Measurements from ENCODE around the gene NFX1.
"Not testable (repeated sequence)": the region's sequence is repeated elsewhere in the genome, so short reads cannot be mapped to it uniquely, and the experiment has no call there.

NFX1 gene

DNA sequence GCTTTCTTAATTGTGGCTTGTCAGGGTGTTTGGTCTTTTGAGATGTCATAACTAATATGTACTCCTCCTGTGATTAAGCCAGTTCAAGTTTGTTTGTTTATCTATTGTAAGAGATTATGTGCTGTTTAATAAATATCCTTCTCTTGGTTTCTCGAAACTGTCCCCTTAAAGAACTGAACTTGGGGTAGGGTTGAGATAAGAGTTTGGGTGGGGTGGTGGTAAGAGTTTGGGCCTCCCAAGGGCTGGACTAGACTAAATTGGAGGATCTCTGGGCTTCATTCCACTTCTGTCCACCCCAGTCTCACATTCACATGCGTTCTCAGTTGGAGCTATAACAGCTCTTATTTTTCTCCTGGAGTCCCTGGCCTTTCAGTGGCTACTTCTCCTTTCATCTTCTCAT is 73.8 kb downstream of the NFX1 start:
- DNase-seq (ENCODE audit: low spot score) = no peak

DNA sequence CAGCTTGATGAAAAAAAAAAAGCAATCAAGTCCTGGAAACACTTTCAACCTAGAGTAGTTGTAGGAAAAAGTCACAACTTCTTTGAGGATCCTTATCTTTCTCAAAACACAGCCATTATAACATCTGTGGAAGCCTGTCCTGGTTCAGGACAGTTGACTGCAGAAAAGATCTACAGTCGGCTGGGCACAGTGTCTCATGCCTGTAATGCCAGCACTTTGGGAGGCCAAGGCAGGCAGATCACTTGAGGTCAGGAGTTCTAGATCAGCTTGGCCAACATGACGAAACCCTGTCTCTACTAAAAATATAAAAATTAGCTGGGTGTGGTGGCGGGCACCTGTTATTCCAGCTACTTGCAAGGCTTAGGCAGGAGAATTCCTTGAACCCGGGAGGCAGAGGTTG is 74.5 kb downstream of the NFX1 start:
- not testable (repeated sequence) for DNase-seq (ENCODE audit: low spot score)

DNA sequence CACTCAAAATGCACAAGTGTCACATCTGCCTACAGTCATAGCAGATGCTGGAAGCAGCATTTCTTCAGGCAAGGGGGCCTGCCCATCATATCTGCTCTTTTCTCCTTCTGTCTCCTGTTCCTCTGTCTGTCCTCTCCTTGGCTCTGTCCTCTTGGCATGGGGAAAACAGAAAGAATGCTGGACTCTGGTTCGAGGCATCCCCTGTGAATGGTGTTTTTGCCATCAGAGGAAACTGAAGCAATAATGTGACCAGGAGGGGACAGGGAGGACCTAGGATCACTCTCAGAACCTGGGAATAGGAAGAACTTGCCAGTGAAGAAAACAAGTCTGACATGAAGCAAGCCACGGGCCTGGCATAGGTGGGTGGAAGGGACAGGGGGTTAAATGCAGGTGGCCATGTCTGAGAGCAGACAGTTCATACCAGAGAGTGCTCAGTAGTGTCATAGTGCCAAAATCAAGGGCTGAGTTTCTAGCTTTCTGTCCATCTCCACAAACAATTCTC is 76.7 kb downstream of the NFX1 start:
- no peak for DNase-seq (ENCODE audit: low spot score)

DNA sequence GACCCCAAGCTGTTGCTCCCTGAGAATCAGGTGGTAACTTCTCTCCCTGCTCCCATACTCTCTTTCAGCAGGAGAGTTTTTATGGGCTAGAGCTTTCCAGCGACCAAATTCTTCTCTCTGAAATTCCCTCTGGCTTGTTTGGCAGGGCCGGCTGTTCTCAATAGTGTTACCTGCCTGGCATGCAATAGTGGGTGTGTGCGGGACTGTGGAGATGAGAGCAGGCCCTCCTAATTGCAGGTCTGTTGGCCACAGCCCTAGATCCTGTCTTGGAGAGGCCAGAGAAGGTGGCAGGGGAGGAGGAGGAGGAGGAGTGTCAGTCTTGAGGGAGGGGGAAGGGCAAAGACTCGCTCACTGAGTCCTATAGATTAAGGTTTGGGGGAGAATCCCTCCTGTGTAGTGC is 82.6 kb downstream of the NFX1 start:
- DNase-seq (ENCODE audit: low spot score) = no peak

DNA sequence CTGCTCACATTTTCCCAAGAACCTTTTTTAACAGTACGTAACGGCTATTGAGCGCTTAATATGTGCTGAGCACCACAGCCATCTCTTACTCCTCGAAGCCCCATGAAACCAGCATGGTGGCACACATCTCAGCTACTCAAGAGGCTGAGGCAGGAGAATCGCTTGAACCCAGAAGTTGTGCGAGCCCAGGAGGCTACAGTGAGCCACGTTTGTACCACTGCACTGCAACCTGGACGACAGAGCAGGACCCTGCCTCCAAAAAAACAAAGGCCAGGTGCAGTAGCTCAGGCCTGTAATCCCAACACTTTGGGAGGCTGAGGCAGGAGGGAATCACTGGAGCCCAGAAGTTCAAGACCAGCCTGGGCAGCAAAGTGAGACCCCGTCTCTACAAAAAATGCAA is 83.9 kb downstream of the NFX1 start:
- no peak for DNase-seq (ENCODE audit: low spot score)

DNA sequence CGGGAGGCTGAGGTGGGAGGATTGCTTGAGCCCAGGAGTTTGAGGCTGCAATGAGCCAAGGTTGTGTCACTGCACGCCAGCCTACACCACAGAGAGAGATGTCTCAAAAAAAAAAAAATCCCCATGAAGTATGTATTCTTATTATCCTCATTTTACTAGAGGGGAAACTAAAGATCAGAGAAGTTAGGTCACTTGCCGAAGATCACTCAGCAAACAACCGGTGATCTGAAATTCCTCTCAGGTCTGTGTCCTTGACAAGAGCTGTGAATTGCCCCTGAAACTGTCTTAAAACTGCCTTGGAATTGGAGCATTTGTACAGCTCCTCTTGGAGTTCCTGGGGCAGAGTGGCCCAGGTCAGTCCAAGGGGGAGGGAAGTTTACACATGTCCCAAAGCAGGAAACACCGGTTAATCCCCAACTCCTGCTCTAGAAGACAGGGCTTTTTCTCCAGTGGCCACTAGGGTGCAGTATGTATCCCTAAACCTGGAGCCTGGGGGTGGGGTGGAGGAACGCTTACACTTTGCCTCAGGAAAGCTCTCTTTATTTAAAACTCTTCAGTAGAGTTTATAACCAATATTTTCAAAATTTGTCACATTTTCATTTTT is 84.4 kb downstream of the NFX1 start:
- peak; percentile 79 for DNase-seq (ENCODE audit: low spot score)

DNA sequence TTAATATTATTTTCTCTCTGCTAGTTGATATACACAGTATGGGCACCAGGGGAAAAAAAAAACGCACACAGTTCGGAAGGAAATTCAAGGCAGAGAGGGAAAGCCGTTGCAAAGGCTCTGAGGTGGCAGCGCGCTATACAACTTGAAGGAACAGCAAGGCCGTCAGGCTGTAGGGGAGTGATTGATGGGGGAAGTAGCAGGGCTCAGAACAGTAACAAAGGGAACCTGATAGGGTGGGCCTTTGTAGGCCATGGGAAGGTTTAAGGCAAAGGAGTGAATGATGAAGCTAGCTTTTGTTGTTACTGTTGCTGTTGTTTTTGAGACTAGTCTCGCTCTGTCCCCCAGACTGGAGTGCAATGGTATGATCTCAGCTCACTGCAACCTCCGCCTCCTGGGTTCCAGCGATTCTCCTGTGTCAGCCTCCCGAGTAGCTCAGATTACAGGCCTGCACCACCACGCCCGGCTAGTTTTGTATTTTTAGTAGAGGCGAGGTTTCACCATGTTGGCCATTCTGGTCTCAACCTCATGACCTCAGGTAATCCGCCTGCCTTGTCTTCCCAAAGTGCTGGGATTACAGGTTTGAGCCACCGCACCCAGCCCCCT is 85.0 kb downstream of the NFX1 start:
- DNase-seq (ENCODE audit: low spot score) = no peak

DNA sequence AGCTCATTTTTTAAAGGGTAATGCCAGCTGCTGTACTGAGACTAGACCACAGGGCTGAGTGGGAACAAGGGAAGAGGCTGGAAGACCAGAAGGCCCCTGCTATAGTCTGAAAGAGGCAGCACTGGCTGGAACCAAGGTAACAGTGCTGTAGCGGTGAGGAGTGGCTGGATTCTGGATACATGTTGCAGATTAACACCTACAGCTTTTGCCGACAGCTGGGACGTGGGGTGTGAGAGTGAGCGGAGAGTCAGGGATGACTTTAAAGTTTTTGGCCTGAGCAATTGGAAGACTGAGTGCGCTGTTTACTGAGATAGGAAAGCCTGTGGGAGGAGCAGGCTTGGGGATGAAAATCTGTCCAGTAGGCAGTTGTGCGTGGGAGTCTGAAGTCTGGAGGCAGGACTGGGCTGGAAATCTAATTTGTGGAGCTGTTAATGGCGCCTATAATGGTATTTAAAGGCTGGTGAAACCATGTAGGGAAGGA is 85.6 kb downstream of the NFX1 start:
- no peak for DNase-seq (ENCODE audit: low spot score)

DNA sequence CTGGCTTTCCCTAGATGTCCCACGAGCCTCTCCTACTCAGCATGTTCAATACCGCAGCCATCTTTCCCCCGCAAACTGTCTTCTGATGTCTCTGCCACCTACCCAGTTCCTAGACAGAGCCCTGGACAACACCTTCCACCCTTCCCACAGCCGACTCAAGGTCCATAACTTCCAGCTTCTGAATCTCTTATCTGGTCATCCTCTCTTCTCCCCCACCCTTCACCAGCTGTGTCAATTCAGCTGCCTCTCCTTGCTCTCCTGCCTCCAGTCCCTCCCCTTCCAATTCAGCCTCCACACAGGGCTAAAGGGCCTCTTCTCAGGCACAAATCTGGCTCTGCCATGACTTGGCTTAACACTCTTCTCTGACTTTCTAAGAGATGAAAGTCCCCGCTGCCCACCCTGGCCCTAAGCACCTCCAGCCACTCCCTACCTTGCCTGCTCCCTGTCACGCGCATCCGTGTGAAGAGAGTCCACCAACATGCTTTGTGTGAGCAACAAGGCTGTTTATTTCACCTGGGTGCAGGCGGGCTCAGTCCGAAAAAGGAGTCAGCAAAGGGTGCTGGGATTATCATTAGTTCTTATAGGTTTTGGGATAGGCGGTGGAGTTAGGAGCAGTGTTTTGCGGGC is 86.9 kb downstream of the NFX1 start:
- no peak for DNase-seq (ENCODE audit: low spot score)

DNA sequence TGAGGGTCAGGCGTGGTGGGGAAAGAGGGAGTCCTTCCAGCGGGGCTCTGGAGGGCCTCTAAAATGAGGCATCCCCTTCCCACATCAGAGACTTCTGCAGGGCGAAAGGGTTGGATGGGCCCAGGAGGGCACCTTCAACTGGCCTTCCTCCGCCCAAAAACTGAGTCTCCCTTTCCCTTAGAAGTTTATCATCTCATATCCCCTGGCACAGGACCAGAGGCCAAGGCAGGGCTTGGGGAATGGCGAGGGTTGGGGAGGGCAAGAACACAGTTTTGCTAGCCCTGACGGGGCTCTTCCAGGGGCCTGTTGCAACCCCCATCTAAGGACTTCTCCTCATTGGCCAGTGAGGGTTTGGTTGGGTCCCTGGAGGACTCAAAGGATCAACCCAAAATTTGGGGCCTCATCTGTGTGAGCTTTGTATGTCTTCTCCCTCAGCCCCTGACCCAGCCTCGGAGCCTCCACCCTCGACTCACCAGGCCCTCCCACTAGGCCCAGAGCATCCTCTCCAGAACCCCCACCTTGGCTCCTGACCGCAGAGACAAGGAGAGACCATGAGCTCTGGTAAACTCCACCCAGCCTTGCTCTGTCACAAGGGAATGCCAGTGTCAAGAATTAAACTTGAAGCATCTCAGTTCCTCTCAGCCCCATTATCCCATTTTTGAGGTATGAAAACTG is 87.9 kb downstream of the NFX1 start:
- no peak for DNase-seq (ENCODE audit: low spot score)

DNA sequence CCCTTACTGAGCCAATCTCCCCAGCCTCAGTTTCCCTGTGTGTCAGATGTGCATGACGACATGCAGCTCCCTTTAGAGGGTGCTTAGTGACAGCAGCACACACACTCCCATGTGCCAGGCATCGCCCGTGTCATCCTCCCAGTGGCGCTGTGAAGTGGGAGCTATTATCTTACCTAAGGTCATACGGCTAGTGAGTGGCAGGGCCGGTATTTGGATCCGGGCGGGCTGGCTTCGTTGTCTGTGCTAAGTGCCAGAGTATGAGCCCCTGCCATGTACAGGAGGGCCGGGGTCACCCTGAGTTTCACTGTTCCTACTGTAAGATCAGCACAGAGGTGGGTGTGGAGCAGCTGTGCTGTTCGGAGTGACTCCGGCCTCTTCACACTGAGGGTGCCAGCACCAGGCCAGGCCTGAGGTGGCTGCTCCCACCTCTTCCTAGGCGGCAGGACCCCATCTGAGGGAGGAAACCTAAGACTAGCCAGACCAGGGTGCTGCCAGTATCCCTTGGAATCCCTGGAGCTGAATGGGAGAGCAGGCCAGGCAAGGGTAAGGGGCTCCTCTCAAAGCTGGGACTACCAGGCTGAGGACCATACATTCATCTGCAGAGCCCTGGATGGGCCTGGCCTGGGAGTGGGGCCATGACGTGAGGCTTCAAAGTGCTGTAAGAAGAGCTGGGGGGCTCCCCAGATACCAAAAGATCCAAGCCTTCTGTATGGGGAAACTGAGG is 89.5 kb downstream of the NFX1 start:
- DNase-seq (ENCODE audit: low spot score) = no peak

DNA sequence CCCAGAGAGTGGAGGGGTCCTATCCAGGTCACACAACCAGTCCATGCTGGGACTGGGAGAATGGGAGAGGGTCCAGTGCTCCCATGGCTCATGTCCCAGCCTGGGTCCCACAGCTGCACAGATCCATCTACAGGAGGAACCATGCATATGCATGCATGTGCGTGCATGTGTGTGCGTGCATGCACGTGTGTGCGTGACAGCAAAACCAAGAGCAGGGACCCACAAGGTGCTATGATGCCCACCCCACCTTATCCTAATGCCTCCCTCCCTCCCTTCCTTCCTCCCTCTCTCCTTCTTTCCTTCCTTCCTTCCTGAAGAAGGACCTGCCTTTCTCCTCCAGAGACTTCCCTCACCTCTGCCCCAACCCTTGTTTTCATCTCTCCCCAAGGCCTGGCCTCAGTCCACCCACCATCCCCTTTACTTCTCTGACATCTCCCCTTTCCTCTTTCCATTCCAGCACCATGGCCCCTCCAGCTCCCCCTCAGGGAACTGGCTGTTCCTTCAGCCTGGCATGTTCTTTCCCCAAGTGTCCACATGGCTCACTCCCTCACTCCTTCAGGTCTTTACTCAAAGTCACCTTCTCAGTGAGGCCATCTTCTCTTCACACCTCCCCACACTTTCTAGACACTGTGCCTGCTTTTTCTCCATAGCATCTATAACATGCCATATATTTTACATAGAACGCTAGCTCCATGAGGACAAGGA is 90.2 kb downstream of the NFX1 start:
- DNase-seq (ENCODE audit: low spot score) = no peak

DNA sequence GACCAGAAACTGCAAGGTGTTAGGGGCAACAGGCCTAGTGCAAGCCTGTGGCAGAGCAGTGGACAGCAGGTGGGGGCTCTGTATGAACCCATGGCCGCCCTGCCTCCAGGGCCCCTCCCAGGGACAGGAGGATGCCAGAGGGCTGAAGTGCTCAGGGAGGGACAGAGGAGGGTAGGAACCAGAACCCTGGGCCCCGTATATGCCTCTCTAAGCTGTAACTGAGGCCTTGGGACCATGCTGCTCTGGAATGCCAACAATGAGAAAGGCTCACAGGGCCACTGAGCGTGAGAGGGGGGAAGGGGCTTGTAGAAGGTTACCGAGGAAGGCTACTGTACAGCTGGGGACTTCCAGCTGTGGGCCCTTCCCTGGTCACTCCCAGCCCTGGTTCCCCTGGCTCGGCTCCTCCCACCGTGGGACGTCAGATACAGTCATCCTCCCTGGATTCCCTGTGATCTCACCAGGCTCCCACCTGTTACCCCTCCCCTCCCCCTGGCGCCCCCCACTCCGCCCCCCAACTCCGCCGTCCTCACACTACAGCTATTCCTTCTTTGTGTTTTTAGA is 91.0 kb downstream of the NFX1 start:
- DNase-seq (ENCODE audit: low spot score) = no peak

DNA sequence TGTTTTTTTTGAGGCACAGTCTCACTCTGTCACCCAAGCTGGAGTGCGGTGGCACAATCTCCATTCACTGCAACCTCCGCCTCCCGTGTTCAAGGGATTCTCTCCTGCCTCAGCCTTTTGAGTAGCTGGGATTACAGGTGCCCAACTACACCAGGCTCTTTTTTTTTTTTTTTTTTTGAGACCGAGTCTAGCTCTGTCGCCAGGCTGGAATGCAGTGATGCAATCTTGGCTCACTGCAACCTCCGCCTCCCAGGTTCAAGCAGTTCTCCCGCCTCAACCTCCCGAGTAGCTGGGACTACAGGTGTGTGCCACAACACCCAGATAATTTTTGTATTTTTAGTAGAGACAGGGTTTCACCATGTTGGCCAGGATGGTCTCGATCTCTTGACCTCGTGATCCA is 92.1 kb downstream of the NFX1 start:
- DNase-seq (ENCODE audit: low spot score) = not testable (repeated sequence)

DNA sequence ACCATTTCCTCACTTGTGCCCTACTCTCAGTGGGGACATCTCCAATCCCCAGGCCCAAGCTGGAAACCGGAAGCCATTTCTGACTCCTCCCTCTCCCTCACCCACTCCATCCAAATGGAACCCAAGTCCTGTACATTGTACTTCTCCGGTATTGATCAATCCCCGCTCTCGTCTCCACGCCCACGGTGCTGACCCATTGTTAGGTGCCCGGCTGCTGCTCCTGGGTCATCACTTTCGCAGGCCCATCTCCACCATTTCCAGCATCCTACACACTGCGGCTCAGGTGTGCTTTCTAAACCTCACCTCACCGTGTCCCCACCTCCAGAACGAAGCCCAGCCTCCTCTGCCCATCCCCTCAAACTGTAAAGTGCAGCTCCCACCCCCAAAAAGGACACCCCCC is 93.1 kb downstream of the NFX1 start:
- DNase-seq (ENCODE audit: low spot score) = not testable (repeated sequence)

DNA sequence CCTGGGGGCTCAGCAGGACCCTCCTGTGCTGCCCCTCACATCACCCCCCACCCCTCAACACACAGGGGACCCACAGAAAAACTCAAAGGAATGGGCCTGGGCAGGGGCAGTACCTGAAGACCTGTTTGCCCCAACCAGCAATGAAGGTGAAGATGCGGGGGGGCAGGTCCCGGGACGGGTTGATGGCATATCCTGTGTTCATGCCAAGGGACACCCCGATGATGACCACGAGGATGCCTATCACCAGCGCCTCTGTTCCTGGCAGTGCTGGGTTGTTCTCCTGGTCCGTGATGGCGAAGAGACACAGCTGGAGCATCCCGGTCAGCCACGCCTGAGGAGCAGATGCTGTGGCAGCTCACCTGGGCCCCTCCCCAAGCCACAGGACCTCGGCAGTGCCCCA is 95.2 kb downstream of the NFX1 start:
- DNase-seq (ENCODE audit: low spot score) = not testable (repeated sequence)

DNA sequence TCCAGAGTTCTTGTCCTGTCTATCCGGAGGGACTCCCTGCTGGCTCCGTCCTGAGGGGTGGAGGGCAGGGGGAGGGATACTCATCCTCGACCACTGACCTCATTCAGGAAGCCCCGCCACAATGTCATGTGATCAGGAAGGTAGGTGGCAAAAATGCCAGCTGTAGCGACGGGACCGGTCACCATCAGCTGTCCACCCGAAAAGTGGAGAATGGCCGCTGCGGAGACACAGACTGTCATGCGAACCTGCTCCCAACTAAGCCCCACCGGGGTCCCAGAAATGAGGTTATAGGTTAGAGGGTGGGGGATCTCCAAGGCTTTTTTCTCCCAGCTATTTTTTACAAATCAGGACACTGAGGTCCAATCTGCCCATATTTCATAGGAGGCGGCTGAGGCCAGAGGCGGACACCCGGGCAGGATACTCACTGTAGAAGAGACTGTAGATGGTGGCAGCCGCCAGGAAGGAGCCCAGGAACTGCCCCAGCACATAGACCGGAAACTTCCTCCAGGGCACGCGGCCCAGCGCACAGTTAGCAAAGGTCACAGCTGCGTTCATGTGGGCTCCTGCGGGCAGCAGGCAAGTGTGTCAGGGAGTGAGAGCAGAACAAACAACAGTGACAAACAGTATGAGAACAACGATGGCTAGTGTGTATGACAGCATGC is 95.8 kb downstream of the NFX1 start:
- not testable (repeated sequence) for DNase-seq (ENCODE audit: low spot score)

DNA sequence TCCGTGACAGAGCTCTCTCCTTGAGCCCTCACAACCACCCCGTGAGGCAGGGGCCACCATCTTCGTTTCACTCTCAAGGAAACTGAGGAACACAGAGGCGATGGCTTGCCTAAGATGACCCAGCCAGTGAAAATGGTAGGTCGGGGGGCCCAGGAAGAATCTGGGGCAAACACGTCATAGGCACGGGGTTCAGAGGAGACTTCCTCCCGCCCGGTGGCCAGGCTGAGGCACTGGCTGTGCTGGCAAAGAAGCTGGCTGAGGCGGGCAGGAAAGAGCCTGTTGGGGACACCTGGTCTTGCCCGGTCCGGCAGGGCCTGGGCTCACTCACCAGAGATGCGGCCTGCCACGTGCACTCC is 96.3 kb downstream of the NFX1 start:
- DNase-seq (ENCODE audit: low spot score) = not testable (repeated sequence)

DNA sequence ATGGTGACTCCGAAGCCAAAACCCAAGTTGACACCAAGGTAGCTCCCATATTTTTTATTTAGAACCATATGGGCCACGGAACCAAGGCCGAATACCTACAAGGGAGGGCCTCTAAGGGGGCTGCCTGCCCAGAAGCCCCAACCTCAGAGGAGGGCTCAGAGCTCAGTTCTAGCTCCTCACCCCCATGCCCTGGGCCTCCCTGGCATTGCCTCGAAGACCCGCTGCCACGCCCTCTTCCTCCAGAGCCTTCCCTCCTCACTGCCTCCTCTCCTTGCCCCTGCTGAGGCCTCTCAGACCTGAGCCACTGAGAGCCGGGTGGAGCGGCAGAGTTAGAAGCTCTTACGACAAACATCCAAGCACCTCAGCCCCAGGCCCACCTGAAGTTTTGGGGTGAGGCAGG is 96.7 kb downstream of the NFX1 start:
- DNase-seq (ENCODE audit: low spot score) = not testable (repeated sequence)

DNA sequence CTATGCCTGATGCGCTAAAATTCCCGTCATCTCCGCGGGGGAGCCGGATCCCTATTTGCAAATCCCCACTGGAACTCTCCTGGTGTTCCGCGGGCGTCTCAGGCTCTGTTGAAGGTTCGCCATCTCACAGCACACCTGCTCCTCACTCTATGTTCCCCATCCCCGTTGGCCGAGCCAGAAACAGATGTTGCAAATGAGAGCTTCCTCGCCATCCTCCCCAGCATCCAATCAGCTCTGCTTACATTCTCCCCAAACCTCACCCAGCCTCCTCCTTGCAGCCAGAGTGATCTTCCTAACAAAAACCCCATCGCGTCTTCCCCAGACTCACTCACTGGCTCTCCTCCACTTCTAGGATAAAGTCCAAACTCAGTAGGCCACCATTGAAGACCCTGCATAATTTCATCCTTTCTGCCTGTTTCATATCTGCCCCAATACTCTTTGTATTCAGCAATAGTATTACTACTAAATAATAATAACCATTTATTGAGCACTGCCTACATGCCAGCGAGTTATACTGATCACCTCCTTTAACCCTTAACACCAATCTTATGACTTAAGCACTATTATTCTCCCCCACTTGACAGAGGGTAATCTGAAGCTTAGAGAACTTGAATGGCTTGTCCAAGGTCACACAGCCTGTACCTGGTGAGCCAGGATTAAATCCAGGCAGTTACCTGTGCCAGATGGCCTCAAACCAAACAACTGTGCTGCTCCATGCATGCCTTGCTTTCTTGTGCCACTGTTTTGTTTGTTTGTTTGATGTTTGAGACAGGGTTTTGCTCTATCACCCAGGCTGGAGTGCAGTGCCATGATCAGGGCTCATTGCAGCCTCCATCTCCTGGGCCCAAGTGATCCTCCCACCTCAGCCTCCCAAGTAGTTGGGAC is 98.0 kb downstream of the NFX1 start:
- DNase-seq (ENCODE audit: low spot score) = no peak
